Endothelial cell of umbilical vein (primary cell): Measurements from ENCODE around the gene SAPCD2. TPM values are rescaled to one million over a fixed set of nuclear protein-coding genes. Genes with fewer than 3 reads are reported as not detected.

Experiments
- BruUV-seq: library from RNA; stranded (reverse); fragments of 400-500 nt; replicated peaks from 2 replicates; lab custom pipeline; 2021; lab: Mats Ljungman, UMichigan
- CTCF ChIA-PET: fragments of 300-600, 350-600 bp; sonication (Branson Sonifier 250); formaldehyde crosslinking; loops from one replicate; lab custom pipeline; 2021; ENCODE audit warnings: antibody characterized with exemption, inconsistent platforms; lab: Charles Lee
- POLR2A ChIA-PET: fragments of 300-600, 350-600 bp; sonication (Branson Sonifier 250); formaldehyde crosslinking; loops from one replicate; lab custom pipeline; 2021; ENCODE audit warnings: antibody characterized with exemption, inconsistent platforms; lab: Charles Lee
- DNase-seq: peaks from one replicate; pipeline ENCODE4 v3.0.0-alpha.2; 2011; ENCODE audit warnings: low read depth, low spot score
- FAIRE-seq: peaks from 2 replicates; lab custom pipeline; 2011; peaks lifted over from hg19 to GRCh38; lab: Jason Lieb, UNC
- H2AFZ ChIP-seq: 2 replicates; pipeline ENCODE4 v1.6.0; 2012; ENCODE audit warnings: low read depth, low read length, control low read depth, inconsistent platforms
- H3K27ac ChIP-seq: 2 replicates; pipeline ENCODE4 v1.5.1; 2011; ENCODE audit warnings: low read depth, mild to moderate bottlenecking, control low read depth, low read length, moderate library complexity; ENCODE audit not compliant: insufficient read depth
- H3K27me3 ChIP-seq, 2 experiments: 2 replicates each; pipeline versions ENCODE4 v1.6.0 to v1.6.1; 2011; ENCODE audit warnings: low read length in 2 of 2, mixed read lengths in 1 of 2; ENCODE audit not compliant: control insufficient read depth in 2 of 2, insufficient read depth in 2 of 2
- H3K36me3 ChIP-seq, 2 experiments: 2 replicates in 1 of 2; 3 replicates in 1 of 2; pipeline ENCODE4 v1.5.1; 2011; ENCODE audit warnings: low read length in 2 of 2, mild to moderate bottlenecking in 1 of 2, moderate library complexity in 1 of 2; ENCODE audit not compliant: control insufficient read depth in 2 of 2, insufficient read depth in 2 of 2; ENCODE audit errors: extremely low read depth in 1 of 2
- H3K4me1 ChIP-seq: 3 replicates; pipeline ENCODE4 v1.5.1; 2011; ENCODE audit warnings: mild to moderate bottlenecking, low read length; ENCODE audit not compliant: control insufficient read depth, insufficient read depth; ENCODE audit errors: extremely low read depth
- H3K4me2 ChIP-seq: 2 replicates; pipeline ENCODE4 v1.6.1; 2011; ENCODE audit warnings: low read length, control low read depth, mixed read lengths; ENCODE audit not compliant: insufficient read depth
- H3K4me3 ChIP-seq, 3 experiments: fragments of 200-600 bp in 1 of 3; sonication (generic), shearing (Covaris generic) in 1 of 3; replicated peaks in 1 of 3; 2 replicates each; pipeline ENCODE4 v1.5.1; 2011 to 2016; ENCODE audit warnings: control low read depth in 3 of 3, low read length in 3 of 3, mild to moderate bottlenecking in 2 of 3, inconsistent platforms in 1 of 3, low read depth in 1 of 3, moderate library complexity in 1 of 3; ENCODE audit not compliant: insufficient read depth in 1 of 3
- H3K79me2 ChIP-seq: 2 replicates; pipeline ENCODE4 v1.6.0; 2012; ENCODE audit warnings: low read length, inconsistent platforms; ENCODE audit not compliant: control insufficient read depth, insufficient read depth
- H3K9ac ChIP-seq: replicated peaks from 2 replicates; pipeline ENCODE3; 2011; ENCODE audit warnings: low read length, control low read depth; ENCODE audit not compliant: insufficient read depth; ENCODE audit errors: extremely low read depth
- H3K9me1 ChIP-seq: replicated peaks from 3 replicates; pipeline ENCODE4 v1.6.0; 2011; ENCODE audit warnings: mild to moderate bottlenecking, low read length; ENCODE audit not compliant: control insufficient read depth, insufficient read depth; ENCODE audit errors: extremely low read depth
- H3K9me3 ChIP-seq: replicated peaks from 2 replicates; pipeline ENCODE4 v1.5.1; 2012; ENCODE audit warnings: low read length, inconsistent platforms; ENCODE audit not compliant: control insufficient read depth, insufficient read depth
- H4K20me1 ChIP-seq: replicated peaks from 2 replicates; pipeline ENCODE3; 2011; ENCODE audit warnings: mild to moderate bottlenecking, low read length; ENCODE audit not compliant: control insufficient read depth, insufficient read depth; ENCODE audit errors: extremely low read depth
- EZH2 ChIP-seq: IDR thresholded peaks from 2 replicates; pipeline ENCODE4 v1.6.1; 2012; ENCODE audit warnings: borderline replicate concordance, low read depth, mild to moderate bottlenecking, moderate library complexity, low read length, inconsistent platforms; ENCODE audit not compliant: severe bottlenecking
- GATA2 ChIP-seq: IDR thresholded peaks from 2 replicates; pipeline ENCODE4 v1.7.0; 2011; ENCODE audit warnings: low read depth, mild to moderate bottlenecking, moderate library complexity, mixed read lengths, low read length; ENCODE audit not compliant: insufficient read length, insufficient read depth
- MYC ChIP-seq: IDR thresholded peaks from one replicate; pipeline ENCODE4 v1.6.1; 2011; ENCODE audit warnings: mild to moderate bottlenecking, low read depth, low read length
- POLR2A ChIP-seq: IDR thresholded peaks from 2 replicates; pipeline ENCODE4 v1.6.1; 2012; ENCODE audit warnings: low read depth, mild to moderate bottlenecking, control low read depth, low read length
- POLR2AphosphoS5 ChIP-seq: IDR thresholded peaks from 2 replicates; pipeline ENCODE4 v1.6.1; 2012; ENCODE audit warnings: low read depth, mild to moderate bottlenecking, control low read depth, low read length, moderate library complexity; ENCODE audit not compliant: insufficient read depth
- dilution Hi-C: fragments of 300-500 bp; cut with MboI; formaldehyde crosslinking; loops from one replicate; pipeline ENCODE4 v1.15.0; 2019; ENCODE audit warnings: low sequenced_read_pairs; ENCODE audit not compliant: extremely low pct_ligation_motif_present
- intact Hi-C: fragments of 100-400 bp; cut with micrococcal nuclease; formaldehyde crosslinking; loops from one replicate; pipeline ENCODE4 v1.10.0; 2022
- polyA plus RNA-seq, 4 experiments: library from polyadenylated mRNA; depleted of rRNA in 3 of 4; stranded (reverse) in 3 of 4; unstranded in 1 of 4; fragments of >200 nt; gene quantifications; 2 replicates each; pipeline versions ENCODE4 v1.2.1 to v1.2.3, GENCODE V29; 2011 to 2012; ENCODE audit warnings: missing spikeins in 1 of 4
- total RNA-seq: library from RNA; stranded (reverse); gene quantifications from 2 replicates; pipeline ENCODE4 v1.2.3, GENCODE V29; 2021
- TF ChIP-seq, protein P1 (sequence below), 2 donors: IDR thresholded peaks; 1 replicate in 1 of 2; 2 replicates in 1 of 2; pipeline ENCODE4 v1.5.1; 2011; ENCODE audit warnings: low read length in 2 of 2, mild to moderate bottlenecking in 2 of 2, moderate library complexity in 2 of 2, control low read depth in 1 of 2, inconsistent platforms in 1 of 2, low read depth in 1 of 2; ENCODE audit not compliant: insufficient read depth in 1 of 2; ENCODE audit errors: extremely low read depth in 1 of 2
- TF ChIP-seq, protein P2 (sequence below): IDR thresholded peaks from 2 replicates; pipeline ENCODE4 v1.6.1; 2011; ENCODE audit not compliant: insufficient read depth, insufficient read length

The SAPCD2 gene
- total and polyA plus RNA-seq, 2 donors (not counting 3 experiments of a cell fraction or from before 2014, with no cell fraction given), result 11.5 to 27.8 TPM

DNA sequence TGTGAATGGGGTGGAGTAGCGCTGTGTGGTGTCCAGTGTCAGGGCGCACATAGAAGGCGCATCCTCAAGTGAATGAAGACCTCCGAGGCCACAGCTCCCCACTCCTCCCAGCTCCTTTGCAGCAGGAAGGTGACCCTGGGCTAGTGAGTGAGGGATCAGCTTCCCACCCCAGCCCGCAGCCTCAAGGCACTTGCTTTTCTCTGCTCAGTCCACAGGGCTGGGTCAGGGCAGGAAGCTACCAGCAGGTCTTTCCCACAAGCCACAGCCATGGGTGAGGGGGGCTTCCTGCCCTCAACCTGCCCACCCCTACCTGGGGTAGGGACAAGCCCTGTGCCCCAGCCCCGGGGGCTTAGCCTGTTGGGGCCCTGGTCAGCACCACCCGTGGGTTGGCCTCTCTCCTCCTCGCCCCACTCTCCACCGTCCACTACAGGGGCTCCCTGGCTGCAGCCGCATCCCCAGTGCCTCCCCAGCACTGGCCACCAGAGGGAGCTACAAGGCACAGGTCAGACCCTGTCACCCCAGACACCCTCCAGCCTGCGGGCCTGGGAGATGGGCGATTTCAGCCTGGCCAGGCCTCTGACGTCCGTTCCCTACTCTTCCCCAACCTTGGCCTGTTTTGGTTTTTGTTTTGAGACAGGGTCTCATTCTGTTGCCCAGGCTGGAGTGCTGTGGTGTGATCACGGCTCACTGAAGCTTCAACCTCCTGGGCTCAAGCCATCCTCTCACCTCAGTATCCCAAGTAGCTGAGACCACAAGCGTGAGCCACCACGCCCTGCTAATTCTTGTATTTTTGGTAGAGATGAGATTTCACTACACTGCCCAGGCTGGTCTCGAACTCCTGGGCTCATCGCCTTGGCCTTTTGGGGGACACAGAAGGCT lies 41.1 kb downstream of the SAPCD2 start:
- Histone ChIP-seq H3K27ac (no peak overlapping the region), H3K4me1 (peaks cover 12% of the 10 kb centered on the region), H3K79me2 (no peaks in the 10 kb centered on the region), H3K36me3 (no peaks in the 10 kb centered on the region), H3K9me1 (no peaks in the 10 kb centered on the region), H4K20me1 (no peaks in the 10 kb centered on the region), H3K27me3 (no peaks in the 10 kb centered on the region), H3K4me3 (no peak overlapping the region), H3K9ac (no peak overlapping the region), H2AFZ (no peak overlapping the region), H3K9me3 (no peaks in the 10 kb centered on the region), H3K4me2 (no peak overlapping the region)
- BruUV-seq, result no TSS peak
- ChIA-PET POLR2A (no interaction called here), CTCF (interaction anchor here (0.6 to 4.5 kb wide), 61 partner anchors 8 to 269 kb away, joined by 3 to 34 read pairs (median 5); partner anchors contain the start of genes AJM1, ANAPC2, CCDC183 and CLIC3)
- dilution Hi-C loops (no loop called here), intact Hi-C loops (loop anchor here (1.0 to 2.0 kb wide), 4 partner anchors 16 to 58 kb away; partner anchors contain the start of gene MAN1B1)
- FAIRE-seq (peak; percentile 63), DNase-seq (peak; percentile 59)
- TF ChIP-seq EZH2, result no peak
- no peak for TF ChIP-seq GATA2
- TF ChIP-seq MYC, result no peak
- TF ChIP-seq POLR2A, result no peak
- TF ChIP-seq, protein P1, sequence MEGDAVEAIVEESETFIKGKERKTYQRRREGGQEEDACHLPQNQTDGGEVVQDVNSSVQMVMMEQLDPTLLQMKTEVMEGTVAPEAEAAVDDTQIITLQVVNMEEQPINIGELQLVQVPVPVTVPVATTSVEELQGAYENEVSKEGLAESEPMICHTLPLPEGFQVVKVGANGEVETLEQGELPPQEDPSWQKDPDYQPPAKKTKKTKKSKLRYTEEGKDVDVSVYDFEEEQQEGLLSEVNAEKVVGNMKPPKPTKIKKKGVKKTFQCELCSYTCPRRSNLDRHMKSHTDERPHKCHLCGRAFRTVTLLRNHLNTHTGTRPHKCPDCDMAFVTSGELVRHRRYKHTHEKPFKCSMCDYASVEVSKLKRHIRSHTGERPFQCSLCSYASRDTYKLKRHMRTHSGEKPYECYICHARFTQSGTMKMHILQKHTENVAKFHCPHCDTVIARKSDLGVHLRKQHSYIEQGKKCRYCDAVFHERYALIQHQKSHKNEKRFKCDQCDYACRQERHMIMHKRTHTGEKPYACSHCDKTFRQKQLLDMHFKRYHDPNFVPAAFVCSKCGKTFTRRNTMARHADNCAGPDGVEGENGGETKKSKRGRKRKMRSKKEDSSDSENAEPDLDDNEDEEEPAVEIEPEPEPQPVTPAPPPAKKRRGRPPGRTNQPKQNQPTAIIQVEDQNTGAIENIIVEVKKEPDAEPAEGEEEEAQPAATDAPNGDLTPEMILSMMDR (IDR thresholded peaks at IDR 0.05; ENCODE audit: extremely low read depth in 1 of 2, insufficient read depth in 1 of 2, low read depth in 1 of 2, low read length in 2 of 2), result peak; percentile 90 to 98
- no peak for TF ChIP-seq POLR2AphosphoS5
- TF ChIP-seq, protein P2, sequence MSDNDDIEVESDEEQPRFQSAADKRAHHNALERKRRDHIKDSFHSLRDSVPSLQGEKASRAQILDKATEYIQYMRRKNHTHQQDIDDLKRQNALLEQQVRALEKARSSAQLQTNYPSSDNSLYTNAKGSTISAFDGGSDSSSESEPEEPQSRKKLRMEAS, result no peak
